Epidermal melanocyte (primary cell): Measurements from ENCODE around the gene HOXC4.
"Not testable (repeated sequence)": the region's sequence is repeated elsewhere in the genome, so short reads cannot be mapped to it uniquely, and the experiment has no call there.

Experiments used
- DNase-seq: peaks from one replicate; pipeline ENCODE4 v3.0.0; 2011; ENCODE audit warnings: low spot score; ENCODE audit not compliant: insufficient read length

Gene HOXC4

DNA sequence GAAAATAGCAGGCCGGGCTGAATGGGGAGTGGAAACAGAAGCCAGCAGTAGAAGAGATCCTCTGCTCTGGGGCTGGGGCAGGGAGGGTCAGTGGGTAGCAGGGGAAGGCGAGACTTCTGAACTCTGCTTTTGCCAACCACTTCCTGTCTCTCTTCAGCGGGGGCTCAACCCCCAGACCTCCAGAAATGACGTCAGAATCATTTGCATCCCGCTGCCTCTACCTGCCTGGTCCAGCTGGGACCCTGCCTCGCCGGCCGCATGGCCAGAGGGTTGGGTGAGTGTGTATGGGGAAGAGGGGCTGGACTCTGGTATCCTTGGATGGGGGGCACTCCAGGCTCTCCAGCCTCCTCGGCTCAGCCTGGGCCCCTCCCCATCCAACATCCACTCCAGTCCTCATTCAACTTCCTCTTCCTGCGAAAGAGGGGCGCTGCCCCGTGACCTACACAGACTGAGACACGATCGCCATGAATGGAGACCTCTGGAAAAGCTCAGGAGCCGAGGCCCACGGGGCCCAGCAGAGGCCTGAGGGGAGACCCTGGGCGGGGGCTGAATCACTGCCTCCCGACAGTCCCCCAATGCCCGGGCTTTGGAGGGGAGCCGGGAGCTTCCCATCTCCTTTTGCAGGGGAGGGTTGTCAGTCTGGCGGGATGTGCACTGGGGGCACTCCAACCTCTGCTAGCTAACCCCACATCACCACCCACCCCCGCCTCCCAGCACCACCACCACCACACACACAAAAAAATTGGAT lies 458 bp upstream of the HOXC4 start:
- no peak for DNase-seq

DNA sequence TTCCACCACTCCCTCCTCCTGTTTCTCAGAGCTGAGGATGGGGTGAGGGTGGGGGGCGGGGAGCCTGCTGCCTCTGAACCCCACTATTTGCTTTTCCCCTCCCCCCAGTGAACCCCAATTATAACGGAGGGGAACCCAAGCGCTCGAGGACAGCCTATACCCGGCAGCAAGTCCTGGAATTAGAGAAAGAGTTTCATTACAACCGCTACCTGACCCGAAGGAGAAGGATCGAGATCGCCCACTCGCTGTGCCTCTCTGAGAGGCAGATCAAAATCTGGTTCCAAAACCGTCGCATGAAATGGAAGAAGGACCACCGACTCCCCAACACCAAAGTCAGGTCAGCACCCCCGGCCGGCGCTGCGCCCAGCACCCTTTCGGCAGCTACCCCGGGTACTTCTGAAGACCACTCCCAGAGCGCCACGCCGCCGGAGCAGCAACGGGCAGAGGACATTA lies 1.1 kb downstream of the HOXC4 start:
- no peak for DNase-seq

DNA sequence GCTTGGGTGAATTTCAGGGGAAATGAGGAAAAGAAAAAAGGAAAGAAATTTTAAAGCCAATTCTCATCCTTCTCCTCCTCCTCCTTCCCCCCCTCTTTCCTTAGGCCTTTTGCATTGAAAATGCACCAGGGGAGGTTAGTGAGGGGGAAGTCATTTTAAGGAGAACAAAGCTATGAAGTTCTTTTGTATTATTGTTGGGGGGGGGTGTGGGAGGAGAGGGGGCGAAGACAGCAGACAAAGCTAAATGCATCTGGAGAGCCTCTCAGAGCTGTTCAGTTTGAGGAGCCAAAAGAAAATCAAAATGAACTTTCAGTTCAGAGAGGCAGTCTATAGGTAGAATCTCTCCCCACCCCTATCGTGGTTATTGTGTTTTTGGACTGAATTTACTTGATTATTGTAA lies 1.9 kb downstream of the HOXC4 start:
- no peak for DNase-seq

DNA sequence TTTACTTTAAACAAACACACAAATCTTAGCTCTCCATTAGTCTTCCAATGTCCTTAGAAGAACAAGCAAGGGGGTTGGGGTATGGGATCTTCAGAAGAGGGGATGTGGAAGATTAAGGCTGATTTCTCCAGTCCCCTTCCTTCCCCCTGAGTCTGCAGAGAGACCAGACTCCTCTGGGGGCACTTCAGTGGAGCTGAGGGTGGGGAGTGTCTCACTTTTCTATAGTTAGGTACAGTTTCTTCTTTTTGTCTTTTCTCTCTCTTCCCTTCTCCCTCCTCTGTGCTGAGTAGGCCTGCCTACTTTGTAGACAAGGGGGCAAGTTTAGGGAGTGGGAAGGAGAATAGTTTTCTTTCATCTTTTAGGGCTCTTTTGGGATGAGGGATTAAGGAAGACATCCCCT lies 2.5 kb downstream of the HOXC4 start:
- no peak for DNase-seq

DNA sequence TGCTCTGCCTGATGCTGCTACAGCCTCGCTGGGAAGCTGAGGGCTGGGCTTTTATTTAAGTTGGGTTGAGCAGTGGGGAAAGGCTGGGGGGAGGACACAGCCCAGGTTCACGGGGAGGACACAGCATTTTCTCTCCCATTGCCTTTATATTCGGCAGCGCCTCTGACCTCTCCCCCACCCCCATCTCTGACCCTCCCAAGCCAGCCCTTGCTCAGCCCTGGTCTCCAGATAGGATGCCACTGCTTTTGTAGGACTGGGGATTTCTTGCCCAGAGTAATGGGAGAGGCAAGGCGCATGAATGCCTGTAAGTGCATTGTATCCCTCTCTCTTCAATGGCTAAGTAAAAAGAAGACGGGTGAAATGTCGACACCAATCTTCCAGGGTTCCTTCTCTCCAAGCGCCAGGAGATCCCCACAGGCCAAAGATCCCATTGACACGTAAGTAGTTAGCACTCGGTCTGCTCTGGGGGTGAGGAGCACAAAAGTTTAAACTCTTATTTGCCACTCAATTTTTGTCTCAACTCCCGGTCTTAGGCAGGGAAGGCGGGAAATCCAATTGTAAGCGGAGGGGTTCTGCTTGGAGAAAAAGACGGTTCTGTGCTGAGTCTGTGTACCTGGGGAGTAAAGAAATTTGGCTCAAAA lies 4.6 kb downstream of the HOXC4 start:
- DNase-seq: no peak

DNA sequence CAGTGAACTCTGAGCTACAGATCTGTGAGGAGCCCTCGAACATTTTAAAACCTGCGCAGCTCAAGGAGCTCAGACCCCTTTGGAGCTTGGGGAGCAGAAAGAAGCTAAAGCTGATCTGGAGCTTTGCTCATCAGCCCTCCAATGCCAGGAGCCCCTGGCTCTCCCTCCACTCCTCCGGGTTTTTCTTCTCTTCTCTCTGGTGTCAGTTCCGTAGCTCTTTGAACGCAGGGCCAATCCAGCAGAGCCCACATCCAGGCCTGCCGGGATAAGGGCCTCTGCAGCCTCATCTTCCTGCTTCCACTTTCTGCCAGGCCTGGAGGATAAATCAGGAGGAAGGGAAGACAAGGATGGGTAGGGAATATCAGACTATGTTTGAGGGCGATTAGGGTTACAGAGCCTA lies 6.0 kb downstream of the HOXC4 start:
- DNase-seq: no peak

DNA sequence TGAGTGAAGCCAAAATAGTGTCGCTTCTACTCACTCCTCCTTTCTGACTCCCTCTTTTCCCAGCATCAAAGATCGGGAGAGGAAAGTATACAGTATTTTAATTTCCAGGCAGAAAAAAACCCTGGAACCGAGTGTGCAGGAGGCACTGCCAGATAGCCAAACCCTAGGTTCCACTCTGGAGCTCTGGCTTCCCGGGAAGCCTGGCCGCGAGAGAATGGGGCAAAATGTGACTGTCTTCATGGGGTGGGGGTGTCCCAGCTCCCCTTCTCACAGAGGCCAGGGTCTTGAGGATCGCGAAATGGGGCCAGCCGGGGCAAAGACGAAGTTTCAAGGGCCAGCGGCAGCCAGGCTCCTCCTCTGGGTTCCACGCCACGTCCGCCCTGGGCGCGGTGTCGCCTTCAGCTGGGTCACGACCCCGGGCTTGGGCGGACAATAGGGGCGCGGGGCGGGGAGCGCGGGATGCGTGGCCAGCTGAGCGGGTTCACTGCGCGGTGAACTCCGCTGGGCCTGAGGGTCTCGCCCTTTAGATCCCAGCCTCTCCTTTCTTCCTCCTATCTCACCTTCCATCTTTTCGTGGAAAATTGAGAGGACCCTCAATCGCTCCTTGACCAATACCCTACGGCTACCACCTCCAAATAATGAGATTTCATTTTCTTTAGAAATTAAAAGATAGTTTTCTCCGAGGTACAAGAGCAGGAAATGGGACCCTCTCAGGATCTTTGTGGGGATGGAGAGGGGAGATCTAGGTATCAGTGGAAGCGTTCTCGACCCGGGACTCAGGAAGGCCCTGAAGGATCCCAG lies 6.7 kb downstream of the HOXC4 start:
- no peak for DNase-seq

DNA sequence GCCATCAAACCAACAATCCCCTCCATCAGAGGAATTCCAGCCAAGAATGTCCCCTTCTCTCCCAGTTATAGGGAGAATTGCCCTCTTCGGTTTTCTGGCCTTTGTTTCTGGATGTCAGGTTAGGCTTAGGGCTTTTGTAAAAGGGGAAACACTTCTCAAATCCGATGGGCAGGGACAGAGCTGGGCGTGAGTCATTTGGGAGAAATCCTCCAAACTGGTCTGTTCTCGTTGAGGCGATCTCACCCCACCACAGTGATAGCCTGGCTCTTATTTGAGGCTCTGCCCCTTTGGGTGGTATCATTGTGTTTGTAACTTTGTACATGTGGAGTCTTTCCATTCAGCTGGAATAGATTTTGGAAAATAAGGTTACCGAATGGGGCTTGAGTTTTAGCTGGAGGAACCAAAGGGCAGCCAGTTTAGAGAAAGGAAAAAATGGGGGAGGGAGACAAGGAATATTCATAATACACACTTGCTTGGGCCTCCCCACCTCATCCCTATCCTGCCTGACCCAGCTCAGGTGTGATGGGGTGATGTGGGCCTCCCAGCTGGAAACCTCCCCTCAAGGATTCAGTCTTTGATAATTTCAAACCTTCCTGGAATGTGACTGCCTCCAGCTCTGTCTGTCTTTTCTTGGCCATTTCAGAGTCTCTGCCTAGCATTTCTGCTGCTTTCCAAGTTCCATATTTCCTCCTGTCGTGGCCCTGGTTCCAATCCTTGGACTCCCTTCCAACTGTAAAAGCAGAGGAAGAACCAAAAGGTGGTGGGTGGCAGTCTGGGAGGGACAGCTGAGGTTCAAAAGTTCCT lies 7.5 kb downstream of the HOXC4 start:
- DNase-seq: no peak

DNA sequence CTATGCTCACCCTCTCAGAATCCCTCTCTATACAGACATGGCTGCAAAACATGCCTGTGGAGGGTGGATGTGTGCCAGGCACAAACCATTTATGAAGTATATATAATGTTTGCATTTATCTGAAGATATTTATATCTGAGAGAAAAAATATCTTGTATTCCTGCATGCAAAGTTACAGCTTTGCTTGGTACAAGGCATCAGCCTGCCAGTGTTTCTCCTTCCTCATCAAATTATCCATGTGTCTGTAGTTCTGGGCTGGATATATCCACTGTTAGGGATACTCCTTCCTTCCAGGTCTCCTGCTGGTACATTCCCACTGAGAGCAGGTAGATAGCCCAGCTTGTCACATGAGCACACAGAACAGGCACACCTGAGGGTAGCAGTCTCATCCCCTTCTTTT lies 12.0 kb downstream of the HOXC4 start:
- no peak for DNase-seq

DNA sequence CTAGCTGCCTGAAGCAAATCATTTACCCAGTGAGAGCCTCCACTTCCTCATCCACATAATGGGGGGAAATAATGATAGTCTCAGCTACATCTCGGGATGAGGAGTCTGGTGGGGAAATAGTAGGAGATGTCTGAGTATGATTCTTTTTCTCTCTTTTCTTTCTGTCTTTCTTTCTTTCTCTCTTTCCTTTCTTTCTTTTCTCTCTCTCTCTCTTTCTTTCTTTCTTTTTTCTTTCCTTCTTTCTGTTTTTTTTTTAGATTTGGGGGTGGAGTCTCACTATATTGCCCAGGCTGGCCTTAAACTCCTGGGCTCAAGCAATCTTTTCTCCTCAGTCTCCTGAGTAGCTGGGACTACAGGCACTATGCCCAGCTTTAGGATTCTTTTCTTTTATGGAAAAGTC lies 12.8 kb downstream of the HOXC4 start:
- DNase-seq: no peak

DNA sequence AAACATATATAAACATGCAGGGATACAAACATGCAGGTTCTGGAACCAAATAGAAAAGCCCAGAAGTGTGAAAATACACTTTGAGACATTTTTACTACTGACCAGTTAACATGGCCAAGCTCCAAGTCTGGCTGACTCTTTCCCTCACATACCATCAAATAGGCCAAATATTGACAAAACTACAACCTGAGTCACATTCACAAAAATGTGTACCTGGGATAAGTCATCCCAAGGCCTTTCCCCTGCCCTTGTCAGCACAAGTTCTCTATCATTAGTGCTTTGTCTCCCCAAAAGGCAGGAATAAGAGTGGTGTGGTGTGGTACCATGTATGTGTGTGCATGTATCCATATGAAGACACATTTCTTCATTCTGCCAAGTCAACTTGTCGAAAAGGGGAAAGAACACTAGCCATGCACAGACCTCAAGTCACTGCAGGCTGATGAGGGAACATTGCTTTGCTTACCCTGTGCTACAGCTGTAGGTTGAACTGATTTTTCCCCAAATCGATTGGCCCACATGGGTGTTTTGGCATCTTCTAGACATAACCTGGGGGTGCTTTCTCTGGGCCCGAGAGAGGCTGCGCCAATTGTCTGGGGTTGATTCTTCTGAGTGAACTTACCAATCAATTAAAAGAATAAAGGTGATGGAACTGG lies 14.9 kb downstream of the HOXC4 start:
- no peak for DNase-seq

DNA sequence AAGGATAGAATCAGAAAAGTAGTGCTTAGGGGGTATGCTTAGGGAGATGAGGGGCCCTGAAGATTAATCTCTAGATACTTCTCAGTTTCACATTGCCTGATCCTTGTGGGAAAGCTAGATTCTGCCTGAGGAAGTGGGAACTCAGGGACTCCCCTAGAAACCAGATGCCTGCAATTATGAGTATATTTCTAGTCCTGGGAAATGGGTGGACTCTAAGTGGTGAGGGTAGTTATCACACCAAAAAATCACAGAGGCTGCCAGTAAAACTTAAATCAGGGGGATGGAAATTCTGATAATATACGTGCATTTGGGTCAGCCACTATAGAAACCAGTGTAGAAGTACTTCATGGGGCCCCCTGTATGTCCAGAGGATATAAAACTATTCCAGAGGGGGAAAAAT lies 18.3 kb downstream of the HOXC4 start:
- DNase-seq: no peak

DNA sequence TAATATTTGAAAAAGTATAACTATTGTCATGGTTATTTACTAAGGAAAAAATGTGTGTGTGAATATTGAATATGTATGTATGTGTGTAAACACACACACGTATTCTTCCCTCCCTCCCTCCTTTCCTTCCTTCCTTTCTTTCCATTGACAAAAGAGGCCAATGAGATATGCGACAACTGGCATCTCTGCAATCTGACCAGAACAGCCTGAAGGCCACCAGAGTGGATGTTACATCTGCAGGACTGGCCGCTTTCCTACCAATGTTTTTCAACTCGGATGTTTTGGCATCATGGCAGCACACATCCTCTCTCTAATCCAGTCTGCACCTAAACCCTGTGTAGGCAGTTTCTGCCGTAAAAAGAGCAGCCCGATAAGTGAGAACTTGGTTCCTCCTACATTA lies 20.7 kb downstream of the HOXC4 start:
- no peak for DNase-seq

DNA sequence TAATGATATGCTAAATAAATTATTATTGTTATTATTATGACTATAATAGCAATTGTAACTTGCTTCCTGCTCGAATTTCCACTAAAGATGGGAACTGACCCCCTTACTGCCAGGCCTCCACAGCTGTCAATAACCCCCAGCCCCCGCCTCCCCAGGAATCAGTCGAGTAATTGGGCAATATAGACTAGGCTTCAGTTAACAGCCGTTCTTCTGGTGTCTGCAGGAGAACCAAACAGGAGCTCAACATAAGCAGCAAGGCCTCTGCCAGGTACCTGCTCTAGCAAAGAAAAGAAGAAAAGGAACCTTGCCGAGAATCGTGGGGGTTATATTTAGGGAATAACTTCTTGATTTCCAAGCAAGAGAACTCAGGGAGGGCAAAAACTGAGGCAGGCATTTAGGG lies 21.8 kb downstream of the HOXC4 start:
- DNase-seq: no peak

DNA sequence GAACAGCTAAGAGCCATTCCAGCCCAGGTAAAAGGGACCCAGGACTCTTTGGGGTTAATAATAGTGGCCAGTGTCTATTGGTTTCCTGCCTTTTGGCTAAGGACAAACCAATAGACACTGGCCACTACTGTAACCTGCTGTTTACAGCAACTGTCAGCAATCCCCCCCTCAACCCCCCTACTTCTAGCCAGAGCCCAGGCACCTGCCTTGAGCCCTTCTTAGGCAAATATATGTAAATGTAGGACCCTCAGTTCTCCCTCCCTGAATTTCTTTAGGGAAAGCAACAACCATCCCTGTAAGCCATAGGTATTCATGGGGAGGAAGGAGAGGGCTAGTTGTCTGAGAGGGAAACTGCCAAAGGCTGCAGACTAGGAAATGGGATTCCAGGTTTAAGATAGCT lies 22.3 kb downstream of the HOXC4 start:
- DNase-seq: no peak

DNA sequence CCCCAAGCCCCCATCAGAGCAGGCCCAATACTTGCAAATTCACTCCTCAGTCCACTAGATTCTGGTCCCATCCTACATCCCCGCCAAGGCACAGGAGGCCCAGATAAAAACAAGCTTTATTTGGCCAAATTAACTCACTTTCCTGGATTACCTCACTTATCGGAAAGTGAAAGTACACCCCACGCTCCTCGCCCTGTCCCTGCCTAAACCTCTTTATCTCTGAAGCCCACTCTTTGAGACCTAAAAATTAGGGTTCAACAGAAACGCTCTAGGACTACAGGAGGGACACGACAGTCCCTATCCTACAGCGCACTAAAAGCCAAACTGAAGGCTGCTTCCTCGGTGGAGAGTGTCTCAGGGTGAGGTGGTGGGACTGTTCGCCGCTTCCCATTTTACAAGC lies 24.2 kb downstream of the HOXC4 start:
- DNase-seq: not testable (repeated sequence)

DNA sequence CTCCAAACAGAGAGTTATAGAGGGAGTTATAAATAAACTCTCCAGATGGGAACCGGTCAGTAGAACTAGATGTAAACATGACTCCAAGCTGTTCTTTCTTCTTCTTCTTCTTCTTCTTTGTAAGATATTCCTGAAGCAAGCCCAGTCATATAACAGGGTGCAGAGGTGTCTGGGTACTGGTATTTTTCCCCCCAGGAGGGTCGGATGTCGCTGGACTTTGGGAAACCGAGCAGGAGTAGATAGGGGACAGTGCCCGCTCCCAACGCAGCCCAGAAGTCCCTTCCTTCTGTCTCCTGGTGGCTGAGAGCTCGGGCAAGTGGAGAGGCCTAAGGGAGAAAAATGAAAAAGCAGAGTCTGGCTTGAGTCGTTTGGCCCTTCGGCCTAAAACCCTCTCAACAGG lies 25.5 kb downstream of the HOXC4 start:
- not testable (repeated sequence) for DNase-seq

DNA sequence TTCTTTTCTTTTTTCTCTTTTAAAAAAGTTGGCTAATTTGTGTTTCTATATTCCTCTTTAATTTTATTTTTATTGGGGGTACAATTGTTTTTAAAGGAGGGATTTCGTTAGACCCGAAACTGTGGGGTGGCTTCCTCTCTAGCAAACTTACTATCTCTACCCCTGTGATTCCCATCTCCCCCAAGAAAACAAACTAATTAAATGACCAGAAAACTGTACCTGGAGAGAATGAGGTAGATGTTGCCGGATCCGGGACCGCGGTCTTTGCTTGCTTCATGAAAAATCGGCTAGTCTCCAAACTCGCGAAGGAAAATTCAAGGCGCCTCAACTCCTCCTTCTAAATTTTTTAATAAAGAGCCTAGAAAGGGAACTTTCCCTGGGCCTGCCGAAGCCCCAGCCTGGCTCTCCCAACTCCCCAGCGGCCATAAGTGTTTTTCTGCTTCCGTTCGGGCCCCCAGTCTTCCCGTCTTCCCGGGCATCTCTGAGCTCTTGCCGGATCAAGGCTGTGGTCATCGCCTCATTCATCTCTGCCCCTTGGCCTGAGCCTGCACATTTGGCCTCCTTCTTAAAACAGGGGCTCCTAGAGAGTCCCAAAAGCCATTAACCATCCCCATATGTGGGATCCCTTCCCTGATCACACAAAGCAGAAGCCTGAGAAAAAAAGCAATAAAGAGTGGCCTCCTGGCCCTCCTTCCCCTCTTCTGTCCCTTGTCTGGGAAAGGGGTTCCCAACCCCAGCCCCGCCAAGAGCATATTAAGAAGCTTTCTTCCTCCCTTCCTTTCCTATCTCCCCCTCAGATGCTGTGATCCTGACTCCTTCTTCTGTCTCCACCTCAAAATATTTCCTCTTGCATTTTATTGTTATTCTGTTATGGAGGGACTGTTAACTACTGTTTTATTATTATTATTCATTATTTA lies 26.6 kb downstream of the HOXC4 start:
- DNase-seq: not testable (repeated sequence)

DNA sequence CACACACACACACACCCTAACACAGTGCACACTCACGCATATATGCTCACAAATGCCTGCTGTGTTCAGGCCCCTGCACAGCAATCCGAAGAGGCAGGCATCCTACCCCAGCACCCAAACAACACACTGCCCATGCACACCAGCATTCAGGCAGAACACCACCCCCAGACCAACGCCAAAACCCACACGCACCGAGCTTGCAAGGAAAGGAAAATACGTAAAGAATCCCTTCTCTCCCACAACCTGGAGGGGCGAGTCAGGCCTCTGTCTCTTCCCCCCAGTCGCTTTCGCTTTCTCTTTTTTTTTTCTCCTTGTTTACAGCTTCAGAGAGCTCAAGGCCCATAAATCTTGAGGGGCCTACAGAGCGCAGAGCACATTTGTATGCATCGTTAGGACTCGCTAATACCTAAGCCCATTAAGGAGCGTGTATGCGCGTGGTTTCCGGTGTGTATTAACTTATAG lies 27.4 kb downstream of the HOXC4 start:
- not testable (repeated sequence) for DNase-seq
